Loucy (cell line): ENCODE data around the gene ALG12.

ENCODE experiments used
- EZH2phosphoT487 ChIP-seq: fragments of 200-600 bp; IDR thresholded peaks from 2 replicates; pipeline ENCODE4 v1.6.1; 2018; ENCODE audit warnings: antibody characterized with exemption, mild to moderate bottlenecking, moderate library complexity, borderline replicate concordance
- TF ChIP-seq, protein P1 (sequence below): fragments of 200-600 bp; sonication (generic); conservative IDR thresholded peaks from 2 replicates; pipeline ENCODE4 v1.5.1; 2014; ENCODE audit warnings: mild to moderate bottlenecking, antibody characterized with exemption, low read length

- TF ChIP-seq, protein P1, sequence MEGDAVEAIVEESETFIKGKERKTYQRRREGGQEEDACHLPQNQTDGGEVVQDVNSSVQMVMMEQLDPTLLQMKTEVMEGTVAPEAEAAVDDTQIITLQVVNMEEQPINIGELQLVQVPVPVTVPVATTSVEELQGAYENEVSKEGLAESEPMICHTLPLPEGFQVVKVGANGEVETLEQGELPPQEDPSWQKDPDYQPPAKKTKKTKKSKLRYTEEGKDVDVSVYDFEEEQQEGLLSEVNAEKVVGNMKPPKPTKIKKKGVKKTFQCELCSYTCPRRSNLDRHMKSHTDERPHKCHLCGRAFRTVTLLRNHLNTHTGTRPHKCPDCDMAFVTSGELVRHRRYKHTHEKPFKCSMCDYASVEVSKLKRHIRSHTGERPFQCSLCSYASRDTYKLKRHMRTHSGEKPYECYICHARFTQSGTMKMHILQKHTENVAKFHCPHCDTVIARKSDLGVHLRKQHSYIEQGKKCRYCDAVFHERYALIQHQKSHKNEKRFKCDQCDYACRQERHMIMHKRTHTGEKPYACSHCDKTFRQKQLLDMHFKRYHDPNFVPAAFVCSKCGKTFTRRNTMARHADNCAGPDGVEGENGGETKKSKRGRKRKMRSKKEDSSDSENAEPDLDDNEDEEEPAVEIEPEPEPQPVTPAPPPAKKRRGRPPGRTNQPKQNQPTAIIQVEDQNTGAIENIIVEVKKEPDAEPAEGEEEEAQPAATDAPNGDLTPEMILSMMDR = no peak
- no peak for TF ChIP-seq EZH2phosphoT487
These were observed 34.2 kb downstream of the ALG12 start for GRCh38 chr22:49884075-49884474.
